ENCODE data around the gene GREB1.
A peak's percentile ranks its signal among the peaks of the same experiment; 100 is the strongest.

GREB1 gene

DNA sequence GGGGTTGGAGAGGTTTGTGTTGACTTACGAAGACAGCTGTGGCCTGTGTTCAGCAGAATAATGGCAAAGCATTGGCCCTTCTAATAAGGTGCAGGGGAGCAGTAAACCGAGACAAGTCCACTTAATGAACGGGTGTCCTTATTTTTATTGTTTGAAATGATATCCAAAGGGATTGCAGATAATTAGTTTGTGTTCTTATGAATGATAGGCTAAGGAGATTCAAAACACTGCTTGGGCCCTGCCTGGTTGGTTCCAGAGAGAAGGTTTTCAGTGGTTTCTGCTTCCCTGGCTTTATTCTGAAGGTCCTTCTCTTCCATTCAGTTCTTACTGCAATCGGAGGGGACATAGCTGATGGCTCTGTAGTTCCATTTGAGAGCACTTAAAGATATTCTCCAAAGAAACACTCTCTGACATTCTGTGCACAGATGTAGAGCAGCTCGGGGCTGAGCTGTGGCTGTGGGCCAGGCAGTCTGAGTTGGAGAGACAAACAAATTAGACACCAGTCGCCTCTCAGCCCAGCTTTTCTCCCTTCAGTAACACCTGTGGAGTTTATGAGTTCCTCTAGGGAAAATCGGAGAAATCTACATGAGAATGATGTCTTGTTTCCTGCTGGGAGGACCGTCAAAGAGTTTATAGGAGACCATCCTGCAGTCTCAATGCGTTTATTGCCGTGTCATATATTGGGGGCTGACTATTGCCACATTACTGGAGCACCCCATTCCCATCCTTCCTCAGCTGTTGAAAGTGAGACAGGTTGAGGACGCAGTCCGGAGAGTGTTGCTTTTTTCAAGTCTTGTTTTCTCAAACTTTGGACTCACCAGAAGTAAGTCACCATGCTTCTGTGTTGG is 6.5 kb downstream of the GREB1 start:
- DNase-seq, result peak; percentile 75

- peak; percentile 61 for DNase-seq
Measured at GRCh38 chr2:11540996-11541692, 7.3 kb downstream of the GREB1 start.

GRCh38 chr2:11541693-11542274 is 7.9 kb downstream of the GREB1 start:
- no peak for DNase-seq

GRCh38 chr2:11542275-11542819 is 8.5 kb downstream of the GREB1 start:
- no peak for DNase-seq

DNA sequence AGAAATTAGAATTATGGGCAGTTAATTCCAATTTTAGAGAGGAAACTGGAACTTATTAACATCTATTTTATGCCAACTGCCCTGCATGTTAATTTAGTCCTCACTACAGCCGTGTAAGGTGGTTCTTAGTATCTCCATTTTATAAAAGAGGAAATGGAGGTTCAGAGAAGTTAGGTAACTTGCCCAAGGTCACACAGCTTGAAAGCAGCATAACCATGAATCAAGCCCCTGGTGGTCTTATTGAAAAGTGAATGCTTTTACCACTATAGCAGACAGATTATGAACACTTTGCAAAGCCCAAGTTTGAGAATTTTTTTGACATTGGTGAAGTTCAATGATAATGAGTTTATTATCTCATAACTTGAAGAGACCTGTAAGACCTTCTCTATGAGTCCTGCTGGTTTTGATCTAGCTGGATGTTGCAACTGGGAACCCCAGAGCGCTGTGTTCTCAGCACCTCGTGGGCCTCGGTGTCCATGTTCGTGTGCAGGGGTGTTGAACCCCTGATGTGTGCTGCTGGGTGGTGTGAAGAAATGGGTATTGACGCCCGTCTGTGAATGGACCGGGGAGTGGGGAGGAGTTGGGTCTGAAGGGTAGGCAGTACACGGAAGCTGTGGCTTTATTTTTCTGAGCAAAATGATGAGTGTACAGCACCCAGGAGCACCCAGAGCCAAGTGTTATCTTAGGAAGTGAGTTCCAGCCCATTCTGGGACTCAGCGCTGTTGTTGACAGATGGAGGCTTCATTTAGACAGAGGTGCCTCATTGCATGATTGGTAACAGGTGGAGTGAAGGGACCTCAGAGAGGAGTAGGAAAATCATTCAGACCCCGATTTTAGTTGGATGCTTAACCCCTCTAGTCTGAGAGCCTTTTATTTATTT is 9.7 kb downstream of the GREB1 start:
- DNase-seq, result peak; percentile 25

- no peak for DNase-seq
Measured at GRCh38 chr2:11546072-11546471, 12.2 kb downstream of the GREB1 start.

- DNase-seq, result no peak
Measured at GRCh38 chr2:11547912-11548497, 14.2 kb downstream of the GREB1 start.

DNA sequence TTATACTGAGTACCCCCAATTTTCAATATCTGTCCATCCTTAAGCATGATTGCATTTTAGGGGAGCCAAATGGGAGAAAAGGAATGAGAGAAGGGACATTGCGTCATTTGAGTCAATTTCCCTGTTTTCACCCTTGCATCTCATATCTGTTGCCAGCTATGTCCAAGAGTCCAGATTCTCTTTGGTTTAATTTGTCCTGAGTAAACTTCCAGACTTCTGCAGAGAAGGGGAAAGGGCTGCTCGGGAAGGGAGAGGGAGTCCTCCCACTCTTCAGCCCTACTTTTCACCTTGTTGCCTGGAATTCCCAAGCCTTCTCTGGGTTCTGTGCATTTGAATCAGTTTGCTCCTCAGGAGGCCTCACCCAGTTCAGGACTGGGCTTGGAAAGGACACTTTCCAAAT is 16.5 kb downstream of the GREB1 start:
- no peak for DNase-seq

- DNase-seq, result no peak
Measured at GRCh38 chr2:11550901-11551568, 17.2 kb downstream of the GREB1 start.

- DNase-seq, result no peak
Measured at GRCh38 chr2:11551569-11552259, 17.9 kb downstream of the GREB1 start.

GRCh38 chr2:11552260-11552638 is 18.4 kb downstream of the GREB1 start:
- no peak for DNase-seq

DNA sequence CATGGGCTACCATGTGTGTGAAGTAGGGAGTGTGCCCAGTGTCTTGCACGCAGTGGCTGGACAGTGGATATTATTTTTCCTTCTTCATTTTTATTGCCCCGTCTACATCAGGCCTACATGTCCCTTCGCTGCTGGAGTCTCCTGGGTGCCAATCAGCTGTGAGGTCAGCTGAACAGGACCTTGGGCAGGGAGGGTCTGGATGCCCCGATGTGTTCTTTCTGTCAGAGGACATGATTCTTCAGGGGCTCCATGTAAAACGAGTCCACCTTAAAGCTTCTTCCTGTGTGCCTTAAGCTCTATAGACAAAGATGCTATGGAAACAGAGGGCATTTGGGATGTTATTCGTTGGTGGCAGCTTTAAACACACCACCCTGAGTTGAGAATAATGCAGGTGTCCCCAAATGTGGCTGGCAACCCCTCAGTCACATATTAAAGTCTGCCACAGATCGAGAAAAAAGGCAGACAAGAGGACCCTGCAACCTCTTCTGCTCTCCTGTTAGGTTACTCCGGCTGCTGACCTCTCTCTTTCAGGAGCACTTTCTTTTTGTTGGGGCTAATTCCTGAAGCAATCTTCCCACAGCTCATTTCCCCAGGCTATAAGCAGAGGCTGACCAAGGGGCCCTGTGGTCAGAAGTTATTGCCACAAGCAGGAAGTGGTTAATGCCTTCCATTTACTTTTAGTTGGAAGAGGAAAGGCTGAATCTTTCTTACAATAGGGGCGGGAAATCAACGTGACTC is 20.0 kb downstream of the GREB1 start:
- DNase-seq, result no peak

GRCh38 chr2:11554399-11554716 is 20.5 kb downstream of the GREB1 start:
- no peak for DNase-seq

GRCh38 chr2:11556101-11556806 is 22.4 kb downstream of the GREB1 start:
- DNase-seq, result no peak

DNA sequence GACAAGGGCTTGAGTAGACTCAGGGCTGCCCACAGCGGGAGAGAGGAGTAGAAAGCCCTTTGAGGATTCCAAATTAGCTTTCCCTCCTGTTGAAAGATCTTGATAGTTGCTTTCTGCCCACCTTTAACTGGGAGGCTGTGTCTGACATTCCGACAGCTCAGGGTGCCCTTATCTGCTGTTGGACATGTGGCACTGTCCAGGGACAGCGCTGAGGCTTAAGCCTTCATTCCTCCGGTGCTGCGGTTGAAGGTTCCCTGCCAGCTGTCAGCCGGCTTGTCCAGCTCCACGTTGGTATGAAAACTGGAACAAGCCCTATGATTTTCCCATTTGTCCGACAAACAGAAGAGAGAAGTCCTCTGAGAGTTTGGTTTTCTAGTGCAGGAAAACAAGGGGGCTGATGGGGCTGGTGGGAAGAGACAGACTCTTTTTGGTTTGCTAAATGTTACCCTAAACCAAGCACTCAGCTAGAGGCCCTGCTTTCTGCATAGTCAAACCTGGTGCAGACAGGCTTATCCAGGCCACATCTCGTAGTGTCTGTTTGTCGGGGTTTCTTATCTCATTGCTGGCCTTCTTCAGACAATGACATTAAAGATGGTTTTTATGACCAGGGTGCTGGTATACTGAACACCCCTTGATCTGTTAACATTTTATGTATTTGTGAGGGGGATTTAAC is 24.5 kb downstream of the GREB1 start:
- no peak for DNase-seq

- no peak for DNase-seq
Measured at GRCh38 chr2:11559066-11559785, 25.4 kb downstream of the GREB1 start.

DNA sequence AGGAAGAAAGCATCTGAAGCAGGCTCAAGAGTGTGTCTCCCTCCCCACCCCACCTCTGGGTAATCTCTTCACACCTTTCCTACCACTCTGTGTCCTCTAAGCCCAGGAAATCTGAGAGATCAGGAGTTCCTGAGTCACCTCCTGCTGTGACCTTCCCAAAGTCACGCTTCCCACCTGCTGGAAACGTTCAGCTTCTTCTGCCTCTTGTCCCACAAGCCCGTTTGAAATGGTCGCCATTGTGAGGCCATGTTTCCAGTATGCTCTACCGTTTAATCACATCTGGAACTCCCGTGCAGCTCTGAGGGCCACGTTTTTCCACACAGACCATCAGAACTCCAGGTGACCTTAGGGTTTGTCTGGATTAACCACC is 25.9 kb downstream of the GREB1 start:
- DNase-seq, result no peak

DNA sequence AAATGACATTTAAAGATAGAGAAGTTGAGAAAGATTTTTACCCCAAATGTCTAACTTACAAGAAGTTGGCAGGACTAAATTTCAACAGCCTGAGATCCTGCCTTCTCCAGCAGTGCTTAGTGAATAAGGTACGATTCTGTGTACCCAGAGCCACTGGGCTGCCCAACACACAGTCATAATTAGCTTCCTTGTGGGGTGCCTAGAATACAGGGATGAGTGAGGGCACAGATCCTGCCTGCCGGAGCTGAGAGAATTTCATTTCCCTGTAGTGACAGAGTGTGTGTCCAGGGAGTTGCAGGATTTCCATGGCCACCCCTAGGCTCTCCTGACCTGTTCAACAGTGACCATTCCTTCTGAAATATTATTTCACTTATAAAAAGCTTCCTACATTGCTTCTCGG is 27.0 kb downstream of the GREB1 start:
- DNase-seq, result no peak

DNA sequence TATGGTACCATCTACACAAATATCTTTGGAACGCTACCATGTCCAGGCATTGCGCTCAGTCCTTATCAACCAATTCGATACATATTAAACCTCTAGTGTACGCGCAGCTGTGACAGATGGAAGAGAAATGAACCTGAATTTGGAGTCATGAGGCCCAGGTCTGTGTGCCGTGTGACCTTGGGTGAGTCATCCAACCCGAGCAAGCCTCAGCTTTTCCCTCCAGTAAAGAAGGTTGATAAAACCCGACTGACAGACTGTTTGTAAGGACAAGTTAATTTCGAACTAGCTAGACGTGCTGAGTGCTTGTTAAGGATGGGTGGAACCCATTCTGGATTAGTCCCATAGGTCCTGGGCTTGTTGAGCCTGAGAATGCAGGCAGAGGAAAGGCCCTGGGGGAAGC is 28.2 kb downstream of the GREB1 start:
- no peak for DNase-seq

Measured in NCI-H1694 (cell line).